Glutamatergic neuron (in vitro differentiated cells): ENCODE measurements around the gene PDE1C. TPM values are rescaled to one million over a fixed set of nuclear protein-coding genes. Genes with fewer than 3 reads are reported as not detected.

ENCODE experiments used
- DNase-seq: peaks from one replicate; pipeline ENCODE4 v3.0.0; 2022
- H3K27ac Mint-ChIP-seq: one replicate; pipeline ENCODE4 v1.8.0; 2020; ENCODE audit warnings: mild to moderate bottlenecking, mixed read lengths, inconsistent platforms; ENCODE audit not compliant: unreplicated experiment
- H3K27me3 Mint-ChIP-seq: one replicate; pipeline ENCODE4 v1.8.0; 2020; ENCODE audit warnings: mild to moderate bottlenecking, moderate library complexity, mixed read lengths, inconsistent platforms; ENCODE audit not compliant: unreplicated experiment
- H3K36me3 Mint-ChIP-seq: one replicate; pipeline ENCODE4 v1.8.0; 2020; ENCODE audit warnings: mild to moderate bottlenecking, mixed read lengths, inconsistent platforms; ENCODE audit not compliant: unreplicated experiment
- H3K4me1 Mint-ChIP-seq: one replicate; pipeline ENCODE4 v1.8.0; 2020; ENCODE audit warnings: mild to moderate bottlenecking, low read depth, mixed read lengths, inconsistent platforms; ENCODE audit not compliant: unreplicated experiment
- H3K4me3 Mint-ChIP-seq: one replicate; pipeline ENCODE4 v1.8.0; 2020; ENCODE audit warnings: mild to moderate bottlenecking, mixed read lengths, inconsistent platforms; ENCODE audit not compliant: unreplicated experiment
- H3K9me3 Mint-ChIP-seq: one replicate; pipeline ENCODE4 v1.8.0; 2020; ENCODE audit warnings: mild to moderate bottlenecking, moderate library complexity, mixed read lengths, inconsistent platforms; ENCODE audit not compliant: unreplicated experiment
- CTCF ChIP-seq: fragments of 200-600 bp; sonication (generic); IDR thresholded peaks from one replicate; pipeline ENCODE4 v1.5.0; 2021; ENCODE audit not compliant: partially characterized antibody, unreplicated experiment
- total RNA-seq: library from RNA; stranded (reverse); fragmentation: NEBNext Ultra II Directional; extraction: Animal tissue kit (Norgen Biotek cat#: 25700); gene quantifications from one replicate; pipeline ENCODE4 v1.2.1, GENCODE V29; 2021; ENCODE audit not compliant: unreplicated experiment

Gene PDE1C
- total RNA-seq, 1 donor from 2014 or later = 3.3 TPM

- no peaks in the 10 kb centered on the region for H3K9me3 Mint-ChIP-seq
- no peaks in the 10 kb centered on the region for H3K4me1 Mint-ChIP-seq
- H3K36me3 Mint-ChIP-seq = peaks cover 3% of the 10 kb centered on the region
- no peak overlapping the region for H3K27ac Mint-ChIP-seq
- TF ChIP-seq CTCF = no peak
- no peak for DNase-seq
- H3K4me3 Mint-ChIP-seq = no peak overlapping the region
- no peaks in the 10 kb centered on the region for H3K27me3 Mint-ChIP-seq
Observed at GRCh38 chr7:31934551-31934950, 135.7 kb downstream of the PDE1C start.

- peaks cover 6% of the 10 kb centered on the region for H3K36me3 Mint-ChIP-seq
- H3K4me1 Mint-ChIP-seq = no peaks in the 10 kb centered on the region
- DNase-seq = no peak
- no peak for TF ChIP-seq CTCF
- H3K27ac Mint-ChIP-seq = no peak overlapping the region
- H3K27me3 Mint-ChIP-seq = no peaks in the 10 kb centered on the region
- H3K4me3 Mint-ChIP-seq = no peak overlapping the region
- no peaks in the 10 kb centered on the region for H3K9me3 Mint-ChIP-seq
Observed at GRCh38 chr7:31933481-31933880, 136.7 kb downstream of the PDE1C start.

- H3K9me3 Mint-ChIP-seq = no peaks in the 10 kb centered on the region
- H3K27me3 Mint-ChIP-seq = no peaks in the 10 kb centered on the region
- peaks cover 6% of the 10 kb centered on the region for H3K36me3 Mint-ChIP-seq
Observed at GRCh38 chr7:31926991-31927584, 143.1 kb downstream of the PDE1C start.

GRCh38 chr7:31925753-31926454, 144.3 kb downstream of the PDE1C start:
- Mint-ChIP-seq H3K27ac (no peak overlapping the region), H3K4me1 (no peaks in the 10 kb centered on the region), H3K9me3 (no peaks in the 10 kb centered on the region), H3K27me3 (no peaks in the 10 kb centered on the region), H3K36me3 (peaks cover 6% of the 10 kb centered on the region), H3K4me3 (no peak overlapping the region)
- no peak for TF ChIP-seq CTCF
- no peak for DNase-seq

More at GRCh38 chr7:31926991-31927584, 143.1 kb downstream of the PDE1C start:
- Mint-ChIP-seq H3K4me3 (no peak overlapping the region), H3K4me1 (no peaks in the 10 kb centered on the region), H3K27ac (no peak overlapping the region)
- DNase-seq = no peak
- TF ChIP-seq CTCF = no peak

GRCh38 chr7:31924251-31924650, 146.0 kb downstream of the PDE1C start:
- DNase-seq = no peak
- Mint-ChIP-seq H3K36me3 (peaks cover under 1% of the 10 kb centered on the region), H3K4me1 (no peaks in the 10 kb centered on the region), H3K27ac (no peak overlapping the region), H3K4me3 (no peak overlapping the region), H3K27me3 (peaks cover 2% of the 10 kb centered on the region), H3K9me3 (no peaks in the 10 kb centered on the region)
- no peak for TF ChIP-seq CTCF
